H1 (cell line): Measurements from ENCODE around the gene GRAMD2A. TPM values are rescaled to one million over a fixed set of nuclear protein-coding genes. Genes with fewer than 3 reads are reported as not detected.

Experiments used
- RFX5 ChIP-seq: IDR thresholded peaks from 2 replicates; pipeline ENCODE4 v1.6.1; 2011; ENCODE audit warnings: low read depth, low read length, improper control_type of control experiment, borderline replicate concordance
- polyA plus RNA-seq, 7 experiments: library from polyadenylated mRNA; depleted of rRNA in 3 of 7; stranded (reverse) in 5 of 7; unstranded in 2 of 7; fragments of >200 nt in 5 of 7; fragments of 200-250 nt in 2 of 7; gene quantifications; 1 replicate in 5 of 7; 2 replicates in 1 of 7; 4 replicates in 1 of 7; pipeline versions ENCODE4 v1.2.1 to v1.2.3, GENCODE V29; 2011 to 2013; ENCODE audit warnings: missing spikeins in 2 of 7, mixed read lengths in 2 of 7
- total RNA-seq: library from RNA; stranded (reverse); fragmentation: NEBNext Ultra II Directional; extraction: Animal tissue kit (Norgen Biotek cat#: 25700); gene quantifications from 2 replicates; pipeline ENCODE4 v1.2.1, GENCODE V29; 2021
- TF ChIP-seq, protein P1 (sequence below): fragments of 300-600 bp; sonication (generic); IDR thresholded peaks from 2 replicates; pipeline ENCODE4 v1.7.1; 2012; ENCODE audit warnings: low read length, moderate library complexity, mild to moderate bottlenecking, inconsistent platforms; ENCODE audit not compliant: insufficient replicate concordance

Gene GRAMD2A
- total and polyA plus RNA-seq, 2 of the 8 experiments (the other 6 are each of a cell fraction or from before 2014, with no cell fraction given) = 0.57 to 1.5 TPM

GRCh38 chr15:72231833-72232478 is 34.4 kb upstream of the GRAMD2A start (continued):
- TF ChIP-seq, protein P1, sequence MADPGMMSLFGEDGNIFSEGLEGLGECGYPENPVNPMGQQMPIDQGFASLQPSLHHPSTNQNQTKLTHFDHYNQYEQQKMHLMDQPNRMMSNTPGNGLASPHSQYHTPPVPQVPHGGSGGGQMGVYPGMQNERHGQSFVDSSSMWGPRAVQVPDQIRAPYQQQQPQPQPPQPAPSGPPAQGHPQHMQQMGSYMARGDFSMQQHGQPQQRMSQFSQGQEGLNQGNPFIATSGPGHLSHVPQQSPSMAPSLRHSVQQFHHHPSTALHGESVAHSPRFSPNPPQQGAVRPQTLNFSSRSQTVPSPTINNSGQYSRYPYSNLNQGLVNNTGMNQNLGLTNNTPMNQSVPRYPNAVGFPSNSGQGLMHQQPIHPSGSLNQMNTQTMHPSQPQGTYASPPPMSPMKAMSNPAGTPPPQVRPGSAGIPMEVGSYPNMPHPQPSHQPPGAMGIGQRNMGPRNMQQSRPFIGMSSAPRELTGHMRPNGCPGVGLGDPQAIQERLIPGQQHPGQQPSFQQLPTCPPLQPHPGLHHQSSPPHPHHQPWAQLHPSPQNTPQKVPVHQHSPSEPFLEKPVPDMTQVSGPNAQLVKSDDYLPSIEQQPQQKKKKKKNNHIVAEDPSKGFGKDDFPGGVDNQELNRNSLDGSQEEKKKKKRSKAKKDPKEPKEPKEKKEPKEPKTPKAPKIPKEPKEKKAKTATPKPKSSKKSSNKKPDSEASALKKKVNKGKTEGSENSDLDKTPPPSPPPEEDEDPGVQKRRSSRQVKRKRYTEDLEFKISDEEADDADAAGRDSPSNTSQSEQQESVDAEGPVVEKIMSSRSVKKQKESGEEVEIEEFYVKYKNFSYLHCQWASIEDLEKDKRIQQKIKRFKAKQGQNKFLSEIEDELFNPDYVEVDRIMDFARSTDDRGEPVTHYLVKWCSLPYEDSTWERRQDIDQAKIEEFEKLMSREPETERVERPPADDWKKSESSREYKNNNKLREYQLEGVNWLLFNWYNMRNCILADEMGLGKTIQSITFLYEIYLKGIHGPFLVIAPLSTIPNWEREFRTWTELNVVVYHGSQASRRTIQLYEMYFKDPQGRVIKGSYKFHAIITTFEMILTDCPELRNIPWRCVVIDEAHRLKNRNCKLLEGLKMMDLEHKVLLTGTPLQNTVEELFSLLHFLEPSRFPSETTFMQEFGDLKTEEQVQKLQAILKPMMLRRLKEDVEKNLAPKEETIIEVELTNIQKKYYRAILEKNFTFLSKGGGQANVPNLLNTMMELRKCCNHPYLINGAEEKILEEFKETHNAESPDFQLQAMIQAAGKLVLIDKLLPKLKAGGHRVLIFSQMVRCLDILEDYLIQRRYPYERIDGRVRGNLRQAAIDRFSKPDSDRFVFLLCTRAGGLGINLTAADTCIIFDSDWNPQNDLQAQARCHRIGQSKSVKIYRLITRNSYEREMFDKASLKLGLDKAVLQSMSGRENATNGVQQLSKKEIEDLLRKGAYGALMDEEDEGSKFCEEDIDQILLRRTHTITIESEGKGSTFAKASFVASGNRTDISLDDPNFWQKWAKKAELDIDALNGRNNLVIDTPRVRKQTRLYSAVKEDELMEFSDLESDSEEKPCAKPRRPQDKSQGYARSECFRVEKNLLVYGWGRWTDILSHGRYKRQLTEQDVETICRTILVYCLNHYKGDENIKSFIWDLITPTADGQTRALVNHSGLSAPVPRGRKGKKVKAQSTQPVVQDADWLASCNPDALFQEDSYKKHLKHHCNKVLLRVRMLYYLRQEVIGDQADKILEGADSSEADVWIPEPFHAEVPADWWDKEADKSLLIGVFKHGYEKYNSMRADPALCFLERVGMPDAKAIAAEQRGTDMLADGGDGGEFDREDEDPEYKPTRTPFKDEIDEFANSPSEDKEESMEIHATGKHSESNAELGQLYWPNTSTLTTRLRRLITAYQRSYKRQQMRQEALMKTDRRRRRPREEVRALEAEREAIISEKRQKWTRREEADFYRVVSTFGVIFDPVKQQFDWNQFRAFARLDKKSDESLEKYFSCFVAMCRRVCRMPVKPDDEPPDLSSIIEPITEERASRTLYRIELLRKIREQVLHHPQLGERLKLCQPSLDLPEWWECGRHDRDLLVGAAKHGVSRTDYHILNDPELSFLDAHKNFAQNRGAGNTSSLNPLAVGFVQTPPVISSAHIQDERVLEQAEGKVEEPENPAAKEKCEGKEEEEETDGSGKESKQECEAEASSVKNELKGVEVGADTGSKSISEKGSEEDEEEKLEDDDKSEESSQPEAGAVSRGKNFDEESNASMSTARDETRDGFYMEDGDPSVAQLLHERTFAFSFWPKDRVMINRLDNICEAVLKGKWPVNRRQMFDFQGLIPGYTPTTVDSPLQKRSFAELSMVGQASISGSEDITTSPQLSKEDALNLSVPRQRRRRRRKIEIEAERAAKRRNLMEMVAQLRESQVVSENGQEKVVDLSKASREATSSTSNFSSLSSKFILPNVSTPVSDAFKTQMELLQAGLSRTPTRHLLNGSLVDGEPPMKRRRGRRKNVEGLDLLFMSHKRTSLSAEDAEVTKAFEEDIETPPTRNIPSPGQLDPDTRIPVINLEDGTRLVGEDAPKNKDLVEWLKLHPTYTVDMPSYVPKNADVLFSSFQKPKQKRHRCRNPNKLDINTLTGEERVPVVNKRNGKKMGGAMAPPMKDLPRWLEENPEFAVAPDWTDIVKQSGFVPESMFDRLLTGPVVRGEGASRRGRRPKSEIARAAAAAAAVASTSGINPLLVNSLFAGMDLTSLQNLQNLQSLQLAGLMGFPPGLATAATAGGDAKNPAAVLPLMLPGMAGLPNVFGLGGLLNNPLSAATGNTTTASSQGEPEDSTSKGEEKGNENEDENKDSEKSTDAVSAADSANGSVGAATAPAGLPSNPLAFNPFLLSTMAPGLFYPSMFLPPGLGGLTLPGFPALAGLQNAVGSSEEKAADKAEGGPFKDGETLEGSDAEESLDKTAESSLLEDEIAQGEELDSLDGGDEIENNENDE = no peak
- TF ChIP-seq RFX5 = 0 out of 2 replicates have a peak, but pooled peaks have one; percentile 22
- TF ChIP-seq, all 59 proteins: peak for 2
